GM21390 (cell line): Measurements from ENCODE around the gene OOSP3.

Source experiments
- ATAC-seq: cut with Tn5 transposase; IDR thresholded peaks from one replicate; pipeline ENCODE4 v1.9.1; 2021; ENCODE audit not compliant: unreplicated experiment

OOSP3 gene

DNA sequence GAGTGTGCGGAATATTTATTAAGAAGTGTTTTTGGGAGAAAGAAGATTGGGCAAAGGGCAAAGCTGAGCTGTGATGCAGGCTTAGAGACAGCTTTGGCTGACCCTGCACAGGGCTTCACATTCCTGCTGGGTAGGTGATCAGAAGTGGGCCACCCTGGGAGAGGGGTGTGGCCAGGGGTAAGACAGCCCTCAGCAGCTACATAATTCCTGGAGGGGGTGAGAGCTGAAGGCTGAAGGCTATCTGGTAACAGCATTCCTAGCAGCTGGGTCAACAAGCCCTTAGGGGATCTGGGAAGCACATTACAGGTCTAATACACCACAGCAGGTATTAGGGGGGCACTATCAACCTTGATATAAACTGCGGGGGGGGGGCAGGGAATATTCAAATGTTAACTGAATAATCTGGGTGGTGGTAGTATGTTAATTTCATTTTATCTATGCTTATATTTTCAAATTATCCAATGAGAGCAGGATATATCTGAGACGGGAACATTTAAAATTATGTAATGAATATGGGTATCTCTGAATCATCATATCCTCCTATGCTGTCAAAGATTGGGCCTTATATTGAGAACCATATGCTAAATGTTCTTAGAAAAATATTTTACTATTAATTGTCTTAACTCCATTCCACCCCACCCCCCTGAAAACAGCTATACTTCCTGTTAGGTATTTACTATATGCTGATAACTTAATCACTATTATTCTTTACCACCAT lies 65.6 kb downstream of the OOSP3 start:
- no peak for ATAC-seq

GRCh38 chr11:59944720-59945119 lies 66.1 kb downstream of the OOSP3 start:
- ATAC-seq, result no peak
